GM21390 (cell line): ENCODE measurements around the gene FBRSL1.

ENCODE experiments used
- ATAC-seq: cut with Tn5 transposase; IDR thresholded peaks from one replicate; pipeline ENCODE4 v1.9.1; 2021; ENCODE audit not compliant: unreplicated experiment

The FBRSL1 gene

DNA sequence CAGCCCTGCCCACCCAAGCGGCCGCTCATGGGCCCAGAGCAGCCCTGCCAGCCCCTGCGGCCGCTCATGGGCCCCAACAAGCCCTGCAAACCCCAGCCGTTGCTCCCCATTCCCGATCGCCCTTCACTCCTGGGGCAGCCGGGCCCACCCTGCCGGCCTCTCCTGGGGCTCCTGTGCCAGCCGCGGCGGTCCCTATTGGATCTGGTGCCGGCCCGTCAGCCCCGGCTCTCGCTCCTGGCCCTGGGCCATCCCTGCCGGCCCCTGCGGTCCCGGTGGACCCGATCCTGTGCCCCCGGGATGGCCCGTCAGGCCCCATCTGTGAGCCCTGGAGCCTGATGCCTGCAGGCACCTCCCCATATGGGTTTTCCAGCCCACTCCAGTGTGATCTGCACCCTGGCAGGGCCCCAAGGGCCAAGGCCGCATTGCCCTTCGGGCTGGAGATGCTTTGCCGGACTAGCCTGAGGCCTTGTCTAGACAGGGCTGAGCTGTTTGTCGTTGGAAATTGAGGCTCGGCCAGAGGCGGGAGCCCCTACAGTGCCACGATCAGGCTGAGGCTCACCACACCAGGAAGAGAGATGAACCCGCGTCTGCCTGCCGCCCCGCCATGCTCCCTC is 20.3 kb downstream of the FBRSL1 start:
- no peak for ATAC-seq

GRCh38 chr12:132510746-132511477 is 21.0 kb downstream of the FBRSL1 start:
- no peak for ATAC-seq

DNA sequence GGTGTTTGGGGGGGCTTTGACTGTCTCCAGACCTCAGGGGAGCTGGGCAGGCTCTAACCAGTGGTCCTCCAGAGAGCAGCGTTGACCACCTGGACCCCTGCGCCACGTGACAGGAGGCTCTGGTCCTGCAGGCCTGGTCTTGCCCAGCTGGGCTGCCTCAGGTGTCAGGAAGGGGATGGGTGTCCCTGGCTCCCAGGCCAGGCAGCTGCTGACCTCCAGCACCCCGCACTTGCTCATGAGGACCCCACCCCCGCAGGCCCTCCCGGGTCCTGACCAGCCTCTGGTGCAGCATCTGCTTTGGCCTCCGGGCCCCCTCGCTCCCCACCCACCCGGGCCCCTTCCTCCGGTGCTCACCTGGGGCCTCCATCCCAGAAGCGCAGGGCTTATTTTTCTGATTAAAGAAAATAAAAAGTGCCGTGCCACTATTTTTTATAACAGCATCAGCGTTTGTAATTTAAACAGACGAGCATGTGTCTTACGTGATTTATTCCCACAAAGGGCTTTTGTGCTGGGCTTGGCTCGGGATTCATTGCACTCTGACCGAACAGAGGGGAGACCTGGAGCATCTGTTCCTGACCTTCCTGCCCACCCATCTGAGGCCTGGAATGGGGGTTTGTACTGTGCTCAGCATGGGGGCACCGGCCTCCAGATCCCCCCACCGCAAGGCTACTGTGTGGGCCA is 21.7 kb downstream of the FBRSL1 start:
- ATAC-seq: no peak

GRCh38 chr12:132512197-132513069 is 22.5 kb downstream of the FBRSL1 start:
- ATAC-seq: no peak

GRCh38 chr12:132513070-132513398 is 23.1 kb downstream of the FBRSL1 start:
- no peak for ATAC-seq

DNA sequence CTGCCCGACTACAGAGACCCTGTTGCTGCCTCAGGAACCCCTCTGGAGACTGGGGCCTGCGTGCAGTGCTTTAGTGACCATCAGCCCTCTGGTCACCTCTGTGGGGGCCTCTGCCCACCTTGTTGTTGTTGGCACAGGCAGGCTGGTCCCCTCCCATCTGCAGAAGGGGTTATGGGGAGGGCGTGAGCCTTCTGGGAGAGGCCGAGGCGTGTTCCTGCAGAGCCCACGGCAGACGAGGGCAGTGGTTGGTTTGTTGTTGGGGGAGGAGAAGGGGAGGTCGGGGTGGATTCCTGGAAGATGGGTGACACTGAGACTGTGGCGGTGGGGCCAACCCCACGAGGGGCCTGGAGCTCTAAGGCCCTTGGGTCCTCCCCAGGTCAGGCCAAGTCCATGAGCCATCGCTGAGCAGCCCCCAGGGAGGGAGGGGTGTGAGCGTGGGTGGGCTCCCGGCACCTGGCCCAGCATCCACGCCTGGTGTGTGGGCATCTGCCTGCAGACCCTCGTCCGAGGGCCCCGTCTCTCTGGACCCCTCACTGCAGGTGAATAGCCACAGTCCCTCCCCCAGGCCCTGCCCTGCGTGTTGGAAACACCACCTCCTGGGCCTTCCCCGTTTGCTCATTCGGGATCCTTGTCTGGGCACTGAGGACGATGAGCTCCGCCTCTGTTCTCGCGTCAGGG is 23.6 kb downstream of the FBRSL1 start:
- no peak for ATAC-seq

- no peak for ATAC-seq
Observed at GRCh38 chr12:132514216-132514820, 24.4 kb downstream of the FBRSL1 start.

DNA sequence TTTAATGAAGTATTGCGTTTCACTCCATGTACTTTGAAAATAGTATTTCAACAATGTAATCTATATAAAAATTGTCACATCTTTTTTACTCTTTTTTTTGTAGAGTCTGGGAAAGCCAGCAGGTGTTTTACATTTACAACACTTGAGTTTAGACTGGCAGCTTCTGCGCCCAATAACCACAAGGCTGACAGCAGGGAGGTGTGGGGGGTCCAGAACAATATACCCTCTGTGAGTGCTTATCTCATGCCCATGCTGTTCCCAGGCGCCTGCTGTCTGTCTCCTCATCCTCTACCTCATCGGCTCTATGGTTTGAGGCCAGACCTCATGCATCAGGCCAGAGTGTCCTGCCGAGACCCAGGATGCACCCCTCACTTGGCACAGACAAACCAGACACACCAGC is 24.9 kb downstream of the FBRSL1 start:
- no peak for ATAC-seq

DNA sequence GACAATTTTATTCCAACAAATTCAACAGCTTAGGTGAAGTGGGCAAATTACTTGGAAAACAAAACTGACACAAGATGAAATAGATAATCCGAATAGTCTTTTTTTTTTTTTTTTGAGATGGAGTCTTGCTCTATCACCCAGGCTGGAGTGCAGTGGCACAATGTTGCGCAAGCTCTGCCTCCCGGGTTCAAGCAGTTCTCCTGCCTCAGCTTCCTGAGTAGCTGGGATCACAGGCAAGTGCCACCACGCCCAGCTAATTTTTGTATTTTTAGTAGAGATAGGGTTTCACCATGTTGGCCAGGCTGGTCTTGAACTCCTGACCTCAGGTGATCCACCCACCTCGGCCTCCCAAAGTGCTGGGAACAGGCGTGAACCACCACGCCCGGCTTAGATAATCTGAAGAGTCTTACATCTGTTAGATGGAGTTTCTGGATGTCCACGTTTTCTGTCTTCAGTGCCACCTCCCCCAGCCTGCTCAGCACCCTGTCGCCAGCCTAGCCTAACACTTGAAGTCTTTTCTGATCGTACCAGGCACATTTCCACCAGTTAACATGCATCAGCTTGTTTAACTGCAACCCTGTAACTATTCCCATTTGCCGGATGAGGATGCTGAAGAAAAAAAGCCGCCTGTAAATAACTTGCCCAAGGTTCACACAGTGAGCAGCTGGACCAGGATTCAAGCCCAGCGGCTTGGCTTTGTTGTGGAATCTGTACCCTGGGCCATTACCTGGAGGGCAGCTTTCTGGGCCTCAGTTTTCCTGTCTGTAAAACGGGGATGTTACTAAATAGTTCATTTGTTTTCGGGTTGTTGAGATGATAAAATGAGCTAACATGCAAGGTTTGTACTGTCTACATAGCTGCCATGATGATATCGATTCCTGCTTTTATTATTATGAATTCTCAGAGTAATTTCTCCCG is 26.4 kb downstream of the FBRSL1 start:
- no peak for ATAC-seq

DNA sequence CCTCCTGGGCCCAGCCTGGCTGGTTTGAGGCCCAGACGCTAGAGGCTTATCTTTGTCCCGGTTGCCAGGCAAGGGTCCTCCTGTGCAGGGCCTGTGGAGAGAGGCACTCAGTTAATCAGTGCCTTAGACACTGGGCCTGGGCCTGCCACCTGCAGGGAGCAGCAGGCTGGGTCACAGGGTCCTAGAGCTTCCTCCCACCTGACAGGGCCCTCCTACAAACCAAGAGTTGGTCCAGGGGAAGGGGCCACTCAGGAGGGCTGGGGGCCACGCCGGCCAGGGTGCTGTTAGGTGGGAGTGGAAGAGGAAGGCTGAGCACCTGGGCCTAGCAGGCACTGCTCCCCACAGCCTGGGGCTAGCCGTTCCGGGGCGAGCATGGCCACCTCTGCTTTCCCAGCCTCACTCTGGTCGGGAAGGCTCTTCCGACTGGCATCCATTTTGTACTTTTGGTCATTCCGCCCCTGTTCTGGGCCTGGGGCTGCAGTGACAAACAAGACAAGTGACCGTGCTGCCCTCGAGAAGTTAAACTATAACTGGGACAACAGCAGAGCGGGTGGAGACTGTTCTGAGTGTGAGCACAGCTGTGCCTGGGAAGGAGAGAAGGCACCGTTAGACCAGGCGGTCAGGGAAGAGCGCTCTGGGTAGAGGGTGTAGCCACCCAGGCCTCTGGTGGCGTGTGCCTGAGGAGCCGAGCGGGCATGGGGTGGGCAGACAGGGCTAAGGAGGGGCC is 27.2 kb downstream of the FBRSL1 start:
- ATAC-seq: no peak

DNA sequence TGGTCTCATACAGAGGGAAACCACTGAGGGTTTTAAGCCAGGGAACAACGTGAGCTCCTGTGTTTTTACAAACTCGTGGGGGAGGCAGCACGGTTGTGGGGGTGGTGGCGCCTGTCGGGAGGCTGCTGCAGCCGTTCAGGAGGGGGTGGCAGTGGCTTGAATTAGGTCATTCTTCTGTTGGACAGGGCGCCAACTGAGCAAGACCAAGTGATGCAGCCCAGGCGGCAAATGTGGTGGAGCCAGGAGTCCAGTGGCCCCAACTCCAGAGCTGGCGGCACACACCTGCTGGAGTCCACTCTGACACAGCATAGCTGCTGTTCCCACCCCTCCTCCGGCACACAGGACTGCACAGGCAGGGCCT is 27.8 kb downstream of the FBRSL1 start:
- no peak for ATAC-seq

DNA sequence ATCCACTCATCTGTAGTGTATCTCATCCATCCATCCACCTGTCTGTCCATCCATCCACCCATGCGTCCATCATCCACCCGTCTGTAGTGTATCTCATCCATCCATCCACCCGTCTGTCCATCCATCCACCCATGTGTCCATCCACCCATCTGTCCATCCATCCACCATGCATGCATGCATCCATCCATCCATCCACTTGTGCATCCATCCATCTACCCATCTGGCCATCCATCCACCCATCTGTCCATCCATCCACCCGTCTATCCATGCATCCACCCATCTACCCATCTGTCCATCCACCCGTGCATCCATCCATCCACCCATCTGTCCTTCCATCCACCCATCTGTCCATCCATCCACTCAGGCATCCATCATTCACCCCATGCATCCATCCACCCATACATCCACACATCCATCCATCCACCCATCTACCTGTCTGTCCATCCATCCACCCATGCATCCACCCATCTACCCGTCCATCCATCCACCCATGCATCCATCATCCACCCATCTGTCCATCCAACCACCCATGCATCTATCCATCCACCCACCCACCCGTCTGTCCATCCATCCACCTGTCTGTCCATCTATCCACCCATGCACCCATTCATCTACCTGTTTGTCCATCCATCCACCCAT is 28.5 kb downstream of the FBRSL1 start:
- ATAC-seq: no peak

GRCh38 chr12:132520421-132521199 is 30.7 kb downstream of the FBRSL1 start:
- no peak for ATAC-seq

DNA sequence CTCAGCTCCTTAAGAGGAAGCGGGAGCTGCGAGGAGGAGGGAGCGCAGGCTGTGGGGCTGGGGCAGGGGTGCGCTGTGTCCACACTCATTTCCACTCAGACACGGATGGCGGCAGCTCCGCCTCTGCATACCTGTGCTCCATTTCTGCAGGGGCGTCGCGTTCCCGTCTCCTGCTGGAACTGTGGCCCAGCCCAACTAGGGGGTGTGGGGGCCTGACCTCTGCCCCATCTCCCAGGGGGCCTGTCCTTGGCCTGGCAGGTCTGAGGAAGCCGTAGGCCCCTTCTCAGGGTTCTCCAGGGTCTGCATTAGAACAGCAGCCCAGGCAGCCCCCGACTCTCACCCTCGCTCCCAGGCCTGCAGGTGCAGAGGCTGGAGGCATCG is 31.2 kb downstream of the FBRSL1 start:
- ATAC-seq: no peak

DNA sequence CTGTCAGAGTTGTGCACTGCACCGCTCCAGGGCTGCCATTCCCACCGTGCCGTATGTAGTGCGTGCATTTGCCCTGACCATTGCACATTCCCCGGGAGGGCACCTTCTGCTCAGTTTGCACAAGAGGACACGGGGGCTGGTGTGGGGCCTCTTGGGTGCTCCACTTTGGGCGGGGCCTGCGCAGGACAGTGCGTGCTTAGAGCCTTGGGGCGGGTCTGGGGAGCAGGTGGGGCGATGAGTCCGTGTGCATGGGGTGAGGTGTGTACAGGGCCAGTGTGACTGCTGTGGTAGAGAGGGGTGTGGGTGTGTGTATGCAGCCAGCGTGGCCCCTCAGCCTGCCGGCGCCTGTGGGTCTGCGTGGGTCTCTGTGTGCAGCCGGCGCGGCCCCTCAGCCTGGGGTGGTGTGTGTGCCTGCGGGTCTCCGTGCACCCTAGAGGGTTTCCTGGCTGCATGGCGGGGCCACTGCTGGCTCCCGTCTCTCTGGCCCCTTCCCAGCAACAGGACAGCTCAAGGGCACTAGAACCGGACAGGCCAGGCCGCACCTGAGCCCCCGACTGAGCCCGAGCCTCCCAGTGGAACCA is 31.9 kb downstream of the FBRSL1 start:
- ATAC-seq: no peak

GRCh38 chr12:132522592-132523380 is 32.8 kb downstream of the FBRSL1 start:
- no peak for ATAC-seq
